Head of caudate nucleus (tissue), 42 donors: ENCODE results near the gene AGMO.

Experiments used
- DNase-seq, 42 donors: peaks; one replicate each; pipeline versions ENCODE4 v3.0.0 to v3.0.0-alpha.2; 2020 to 2021; ENCODE audit warnings: mixed read lengths in 7 of 42
- intact Hi-C: fragments of 100-400 bp; cut with DNase I; formaldehyde crosslinking; loops from one replicate; pipeline ENCODE4 v1.15.0; 2022

AGMO gene

DNA sequence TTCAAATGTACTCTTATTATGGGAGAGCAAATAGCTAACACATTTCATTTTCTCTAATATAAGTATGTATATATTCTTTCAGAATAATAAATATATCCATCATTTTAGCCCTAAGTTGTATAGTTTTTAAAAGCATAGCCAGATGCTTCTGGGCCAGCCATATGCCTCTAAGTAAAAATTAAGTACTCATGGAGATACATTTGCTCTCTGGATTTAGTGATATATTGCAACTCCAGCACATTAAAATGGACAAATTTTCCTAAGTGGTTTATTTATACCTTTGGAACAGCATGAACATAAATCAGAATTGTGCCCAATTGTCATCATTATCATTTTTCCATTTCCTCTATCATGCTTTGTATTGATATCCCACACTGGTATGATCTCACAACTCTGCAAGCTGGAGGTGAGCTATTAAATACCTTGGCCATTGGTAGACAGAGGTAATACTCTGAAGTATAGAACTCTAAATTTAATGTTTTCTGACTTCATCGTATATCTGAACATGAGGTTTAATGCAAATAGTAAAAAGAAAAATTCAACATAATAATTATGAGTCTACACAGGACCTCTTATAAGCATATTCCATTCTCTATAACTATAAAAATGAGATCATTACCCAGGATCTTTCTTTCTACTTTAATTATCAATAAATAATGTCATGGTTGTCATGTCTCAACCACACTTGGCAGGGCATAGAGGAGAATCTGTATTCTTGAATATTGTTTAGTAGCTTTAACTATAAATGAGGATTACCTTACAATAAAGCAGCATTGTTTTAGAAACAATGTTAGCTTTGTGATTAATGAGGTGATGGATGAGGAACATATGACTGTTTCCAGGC lies 90.8 kb downstream of the AGMO start:
- no peak for DNase-seq
- intact Hi-C loops = no loop called here

DNA sequence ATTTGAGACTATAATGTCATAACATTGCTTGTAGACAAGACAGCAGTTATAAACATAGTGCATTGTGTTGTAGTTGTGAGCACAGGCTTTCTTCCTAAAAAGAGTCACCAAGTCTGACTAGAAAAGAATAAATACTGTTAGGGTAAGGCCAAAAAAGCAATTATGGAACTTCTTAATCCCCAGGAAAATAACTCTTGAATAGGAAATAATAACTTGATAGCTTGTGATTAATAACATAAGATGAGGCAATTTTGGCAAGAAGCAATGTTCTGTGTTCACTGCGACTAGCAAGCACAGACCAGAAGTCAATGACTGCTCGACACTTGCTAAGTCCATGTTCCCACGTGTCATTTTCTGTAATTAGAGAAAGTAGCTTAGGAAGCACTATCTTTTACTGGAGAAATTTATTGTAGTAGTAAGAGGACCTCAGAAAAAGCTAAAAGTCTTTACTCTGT lies 97.1 kb downstream of the AGMO start:
- DNase-seq = no peak
- intact Hi-C loops = no loop called here

DNA sequence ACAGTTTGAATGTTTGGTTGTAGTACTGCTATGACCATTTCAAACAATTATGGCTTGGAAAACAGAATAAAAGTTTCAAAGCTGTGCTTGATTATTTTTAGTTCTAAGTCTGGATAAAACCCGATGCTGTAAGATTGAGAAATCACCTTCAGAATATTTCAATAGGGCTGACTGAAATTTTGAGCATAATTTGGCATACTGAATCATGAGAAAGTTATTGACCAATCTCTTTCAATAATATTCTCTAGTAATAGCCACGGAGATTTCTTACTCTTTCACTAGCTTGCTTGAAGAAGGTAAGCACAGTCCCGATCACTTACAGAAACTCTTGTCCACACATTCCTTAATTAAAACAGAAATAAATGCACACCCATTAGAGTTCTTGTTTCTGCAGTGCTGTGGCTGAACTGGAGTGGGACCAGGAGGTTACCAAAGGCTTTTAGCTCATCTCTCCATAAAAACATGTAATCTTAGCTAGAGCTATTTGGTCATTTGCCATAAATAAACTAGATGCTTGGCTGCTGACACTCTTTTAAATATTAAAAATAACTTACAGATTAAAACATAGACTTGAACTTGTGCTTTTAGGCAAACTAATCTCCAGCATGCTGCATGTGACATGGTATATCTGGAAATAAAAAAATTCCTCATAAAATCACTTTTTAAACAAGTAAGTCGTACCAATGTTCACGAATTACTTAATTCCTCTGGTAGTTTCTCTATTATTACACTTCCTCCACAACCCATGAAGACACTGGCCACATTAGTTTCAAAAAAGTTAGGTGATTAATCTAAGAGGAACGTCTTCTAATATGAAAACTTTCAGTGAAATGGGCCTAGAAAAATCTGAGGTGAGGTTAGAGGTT lies 97.8 kb downstream of the AGMO start:
- DNase-seq = no peak
- intact Hi-C loops = no loop called here

DNA sequence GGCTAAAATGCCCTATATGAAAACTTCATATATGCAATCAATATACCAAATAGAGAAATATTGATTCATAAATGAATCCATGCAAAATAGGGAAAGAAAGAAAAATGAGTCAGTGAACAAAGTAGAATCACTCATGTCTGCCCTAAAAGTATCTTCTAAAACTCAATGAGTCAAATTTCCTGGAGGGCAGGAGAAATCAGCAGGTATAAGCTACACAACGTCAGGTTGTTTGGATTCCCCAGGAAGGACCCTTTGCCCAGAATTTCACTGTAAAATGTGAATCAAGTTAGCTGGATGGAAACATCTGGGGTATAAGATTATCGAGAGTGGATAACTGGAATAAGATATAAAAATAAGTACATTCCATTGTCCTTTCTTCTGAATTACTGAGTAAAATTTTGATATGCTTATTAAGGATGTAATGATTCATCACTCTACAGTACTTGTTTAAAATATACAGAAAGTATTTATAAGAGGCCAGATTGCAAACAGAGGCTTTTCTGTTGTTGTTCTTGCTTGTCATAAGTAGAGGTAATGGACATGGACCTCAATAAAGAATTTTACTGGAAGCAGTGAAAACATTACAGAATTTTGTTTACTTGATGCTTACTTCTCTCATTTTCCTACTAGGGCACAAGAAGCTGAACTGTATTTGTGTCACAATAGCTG lies 99.0 kb downstream of the AGMO start:
- no peak for DNase-seq
- intact Hi-C loops = no loop called here

DNA sequence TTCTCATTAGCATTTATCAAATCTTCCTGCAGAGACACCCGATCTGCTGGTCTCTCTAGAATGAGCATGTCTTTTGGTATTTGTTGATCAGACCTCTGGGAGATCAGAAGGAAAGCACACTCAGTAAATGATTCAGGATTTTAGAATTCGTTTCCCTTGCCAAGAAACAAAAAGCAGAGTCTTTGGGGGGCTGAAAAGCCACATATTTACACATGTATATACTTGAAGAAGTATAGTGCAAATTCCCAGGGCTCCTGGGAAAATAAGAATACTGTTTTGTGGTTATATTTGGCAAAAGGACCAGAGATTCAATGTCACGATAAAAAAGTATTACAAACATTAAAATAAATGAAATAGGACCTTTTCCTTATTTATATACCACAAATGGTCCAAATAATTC lies 100.2 kb downstream of the AGMO start:
- intact Hi-C loops = no loop called here
- DNase-seq = no peak

DNA sequence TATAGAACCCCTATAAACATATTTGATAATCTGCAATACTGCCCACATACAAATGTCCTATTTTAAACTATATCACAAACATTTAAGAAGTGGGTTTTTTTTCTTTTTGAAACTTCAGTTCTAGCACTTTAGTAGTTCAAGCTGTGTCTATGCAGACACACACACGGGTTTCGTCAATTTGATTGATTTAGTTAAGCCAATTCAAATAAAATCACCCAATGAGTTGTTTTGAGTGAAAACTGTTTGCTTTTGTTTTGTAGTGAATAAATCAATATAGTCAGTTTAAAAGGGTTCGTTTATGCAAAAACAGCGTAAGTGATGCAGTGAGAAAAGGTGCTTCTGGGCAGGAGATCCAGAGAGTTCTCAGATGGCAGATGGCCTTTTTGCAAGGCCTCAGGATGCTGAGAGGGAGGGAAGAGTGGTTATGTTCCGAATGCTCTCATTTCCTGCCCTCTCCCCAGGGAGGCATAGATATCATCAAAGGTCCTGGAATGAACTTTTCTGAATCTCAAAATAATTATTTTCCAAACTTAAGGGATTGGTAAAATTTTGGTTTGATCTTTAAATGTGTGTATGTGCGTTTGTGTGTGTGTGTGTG lies 102.7 kb downstream of the AGMO start:
- intact Hi-C loops = no loop called here
- DNase-seq = no peak

DNA sequence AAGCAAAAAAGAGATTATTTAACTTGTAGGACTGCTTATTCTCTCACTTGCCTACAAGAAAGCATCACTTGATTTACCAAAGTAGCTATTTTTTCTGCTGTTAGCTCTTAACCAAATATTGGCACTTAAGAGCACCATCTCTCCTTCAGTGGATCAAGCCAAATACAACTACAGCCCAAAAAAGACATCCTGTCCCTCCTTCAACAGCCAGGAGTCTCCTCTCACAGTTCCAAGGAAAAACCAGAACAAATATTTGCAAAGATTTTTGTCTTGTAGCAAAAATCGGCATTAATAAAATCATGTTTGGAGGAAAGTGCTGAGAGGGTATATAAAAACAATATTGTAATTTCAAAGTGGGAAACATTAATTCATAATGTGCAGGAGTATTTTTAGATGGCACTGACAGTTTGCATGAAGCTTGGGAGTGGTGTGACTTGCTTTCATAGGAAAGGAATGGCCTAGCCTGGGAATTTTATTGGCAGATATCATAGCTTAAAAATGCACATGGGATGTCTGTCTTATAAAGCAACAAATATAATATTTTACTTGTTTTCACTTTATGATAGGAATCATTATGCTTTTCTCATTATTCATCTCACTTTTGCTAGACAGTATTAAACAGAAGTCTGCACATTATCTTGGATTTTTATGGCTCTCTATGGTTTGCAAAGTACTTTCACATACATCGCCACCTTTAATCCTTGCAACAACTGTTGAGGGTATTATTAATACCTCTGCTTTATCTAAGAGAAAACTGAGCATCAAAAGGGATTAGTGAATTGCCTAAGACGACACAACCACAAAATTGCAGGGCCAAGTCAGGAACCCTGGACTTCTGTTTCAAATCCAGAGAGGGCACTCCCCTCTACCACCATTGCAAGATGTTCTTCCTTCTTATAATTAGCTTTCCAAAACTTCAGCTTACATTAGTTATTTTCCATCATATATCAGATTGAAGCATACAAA lies 103.5 kb downstream of the AGMO start:
- no peak for DNase-seq

DNA sequence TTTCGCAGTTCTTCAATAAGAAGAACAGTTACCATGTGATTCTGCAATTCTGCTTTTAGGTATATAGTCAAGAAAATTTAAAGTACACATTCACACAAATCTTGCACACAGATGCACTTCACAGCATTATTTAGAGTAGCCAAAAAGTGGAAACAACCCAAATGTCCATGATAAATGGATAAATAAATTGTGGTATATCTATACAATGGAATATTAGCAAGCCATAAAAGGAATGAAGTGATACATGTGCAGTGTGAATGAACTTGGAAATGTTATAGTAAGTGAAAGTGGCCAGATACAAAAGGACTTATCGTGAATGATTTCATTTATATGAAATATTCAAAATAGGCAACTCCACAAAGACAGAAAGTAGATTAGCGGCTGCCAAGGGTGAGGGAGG lies 109.1 kb downstream of the AGMO start:
- intact Hi-C loops = no loop called here
- DNase-seq = no peak

More for the DNA sequence above, 103.5 kb downstream of the AGMO start:
- intact Hi-C loops = no loop called here

DNA sequence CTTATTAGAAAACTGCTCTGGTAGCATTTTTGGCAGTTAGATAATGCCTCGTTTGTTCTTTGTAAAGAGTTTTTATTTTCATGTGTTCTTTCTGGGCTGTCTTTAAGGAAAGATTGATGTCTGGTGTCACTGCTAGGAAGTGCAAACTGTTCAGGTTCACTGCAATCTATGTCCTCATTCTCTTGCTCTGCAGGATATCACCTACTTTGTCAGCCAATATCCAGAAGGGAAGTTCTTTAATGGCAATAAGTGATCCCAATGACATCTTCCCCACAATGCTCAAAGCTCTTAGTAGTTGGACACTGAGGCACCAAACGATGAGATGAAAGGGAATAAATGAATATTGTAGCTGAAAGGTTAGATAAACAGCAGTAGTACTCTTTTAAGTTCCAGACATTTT lies 115.1 kb downstream of the AGMO start:
- intact Hi-C loops = no loop called here
- DNase-seq = no peak

DNA sequence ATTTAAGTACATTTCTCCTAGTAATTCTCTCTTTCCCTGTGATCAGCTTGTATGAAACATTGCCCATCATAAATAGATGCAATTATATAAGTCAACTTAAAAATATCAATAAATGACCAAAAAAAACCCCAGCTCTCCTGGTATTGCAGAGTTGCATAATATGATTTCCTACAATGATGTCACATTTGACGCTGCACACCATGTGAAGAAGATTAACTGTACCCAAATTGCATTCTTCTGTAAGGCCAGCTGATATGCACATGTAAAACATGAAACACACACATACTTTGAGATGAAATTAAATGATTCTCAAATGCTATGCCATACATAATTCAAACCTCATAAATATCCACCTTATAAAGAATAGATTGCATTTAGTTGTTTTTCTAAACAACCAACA lies 115.5 kb downstream of the AGMO start:
- intact Hi-C loops = no loop called here

DNA sequence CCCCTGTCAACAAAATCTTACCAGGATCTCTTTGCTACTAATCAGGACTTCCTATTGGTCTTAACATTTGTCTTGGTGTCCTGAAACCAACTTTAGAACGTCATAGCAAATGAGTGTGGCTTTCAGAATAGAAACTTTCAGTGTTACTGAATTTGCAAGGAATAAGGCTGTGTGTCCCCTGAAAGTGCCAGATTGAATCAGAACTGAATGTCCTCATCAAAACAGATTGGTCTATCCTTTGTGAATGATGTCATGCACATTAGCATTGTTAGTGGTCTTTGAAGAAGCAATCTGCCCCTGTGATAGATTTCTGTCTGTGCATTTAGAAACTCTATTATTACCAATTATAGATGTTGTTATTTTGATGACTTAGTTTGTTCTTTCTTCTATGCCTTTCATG lies 119.9 kb downstream of the AGMO start:
- DNase-seq = no peak
- intact Hi-C loops = no loop called here

More for the DNA sequence above, 115.5 kb downstream of the AGMO start:
- no peak for DNase-seq

DNA sequence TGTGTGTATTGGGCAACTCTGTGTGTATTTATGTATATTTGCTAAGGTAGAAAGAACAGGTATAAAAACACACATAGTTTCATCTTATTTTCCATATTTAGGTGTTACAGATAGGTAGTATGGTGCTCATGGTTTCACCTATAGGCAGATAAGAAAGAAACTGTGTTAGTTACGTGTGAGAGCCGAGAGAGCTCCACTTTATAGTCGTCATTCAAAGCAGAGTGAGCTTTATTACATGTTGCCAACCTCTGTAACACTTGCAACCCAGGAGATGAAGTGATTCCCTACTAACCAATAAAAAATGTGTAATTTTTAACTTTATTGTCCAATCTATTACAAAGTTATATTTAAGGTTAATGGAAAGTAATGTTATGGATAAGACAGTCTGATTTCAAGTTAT lies 121.3 kb downstream of the AGMO start:
- no peak for DNase-seq
- intact Hi-C loops = no loop called here

DNA sequence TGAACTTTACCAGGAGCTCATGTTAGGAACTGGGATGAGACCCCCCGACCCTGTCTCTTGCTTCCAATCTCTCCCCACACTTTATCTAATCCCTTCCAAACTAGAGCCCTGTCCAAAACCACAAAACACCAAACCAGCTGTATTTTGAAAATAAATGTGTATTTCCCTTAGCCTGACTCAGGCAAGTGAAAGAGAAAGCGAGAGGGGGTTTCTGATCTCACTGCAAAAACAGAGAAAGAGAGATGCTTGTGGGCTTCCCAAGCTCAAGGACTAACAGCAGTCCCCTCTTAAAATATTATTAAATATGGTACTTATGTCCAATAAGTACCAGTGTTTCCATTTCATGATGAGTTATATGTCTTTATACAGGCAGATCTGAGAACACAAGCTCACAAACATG lies 122.0 kb downstream of the AGMO start:
- DNase-seq = no peak
- intact Hi-C loops = no loop called here

DNA sequence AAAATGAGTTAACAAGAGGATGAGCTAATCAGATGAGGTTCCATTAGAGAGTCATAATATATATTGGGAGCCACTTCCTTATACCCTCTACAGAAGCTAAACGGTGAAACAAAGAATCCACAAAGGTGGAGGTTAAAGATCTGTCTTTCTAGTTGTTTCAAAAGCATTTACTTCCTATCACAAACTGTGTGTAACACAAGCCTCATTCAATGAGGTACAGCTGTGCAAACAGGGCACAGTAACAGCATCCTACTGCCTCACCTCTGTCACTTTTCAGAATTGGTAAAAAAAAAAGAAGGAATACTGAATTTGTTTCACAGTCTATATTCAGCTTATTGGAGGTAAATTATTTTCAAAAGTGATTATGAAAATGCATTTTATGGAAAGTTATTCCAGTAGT lies 128.7 kb downstream of the AGMO start:
- intact Hi-C loops = no loop called here
- DNase-seq = no peak

DNA sequence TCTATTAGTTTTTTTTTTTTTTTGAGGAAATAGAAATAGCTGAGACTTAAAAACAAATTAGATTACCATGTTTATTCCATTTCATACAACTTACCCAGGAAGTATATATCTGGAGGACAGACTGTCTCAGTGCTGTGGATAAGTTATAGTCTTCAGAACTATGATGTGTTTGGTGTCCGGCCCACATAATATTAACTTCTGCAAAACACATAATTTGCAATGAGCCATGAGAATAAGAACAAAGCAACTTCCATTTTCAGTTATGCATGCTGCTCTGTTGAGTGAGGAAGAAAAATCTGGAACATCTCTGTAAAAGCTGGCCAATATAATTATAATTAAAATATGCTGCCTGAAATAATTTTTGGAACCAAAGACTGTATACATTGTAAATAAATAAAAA lies 130.9 kb downstream of the AGMO start:
- DNase-seq = no peak
- intact Hi-C loops = no loop called here

DNA sequence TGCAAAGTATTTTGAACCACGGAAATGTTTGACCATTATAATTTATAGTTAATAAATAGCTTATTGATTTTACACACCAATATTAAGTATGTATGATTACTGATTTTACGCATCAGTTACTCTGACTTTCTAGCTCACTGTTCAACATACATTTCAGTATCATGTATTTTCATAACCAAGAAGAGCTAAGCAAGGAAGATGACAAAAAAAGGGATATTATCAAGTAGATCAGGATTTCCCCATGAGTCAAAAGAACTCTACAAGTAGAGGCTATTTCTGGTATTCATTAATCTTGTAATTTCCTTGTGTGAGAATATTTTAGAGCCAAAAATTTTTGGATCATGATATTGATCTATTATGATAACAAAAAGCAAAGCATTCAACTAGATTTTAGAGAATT lies 131.6 kb downstream of the AGMO start:
- DNase-seq = no peak
- intact Hi-C loops = no loop called here

DNA sequence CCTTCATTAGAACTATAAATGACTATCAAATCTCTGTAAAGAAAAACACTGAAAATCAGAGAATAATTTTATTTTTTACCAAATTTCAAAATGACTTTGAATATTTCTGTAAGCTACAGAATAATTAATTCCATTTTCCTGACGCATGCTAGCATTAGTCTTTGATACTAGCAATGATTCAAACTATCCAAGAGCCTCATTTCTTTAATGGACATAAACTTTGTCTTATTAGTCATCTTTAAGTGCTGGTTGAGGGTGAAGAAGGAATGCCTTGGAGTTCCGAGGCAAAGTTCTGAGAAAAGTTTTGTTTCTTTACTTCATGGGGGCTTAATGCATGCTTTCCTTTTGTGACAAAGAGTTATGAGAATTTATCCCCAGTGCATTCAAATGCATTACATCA lies 137.3 kb downstream of the AGMO start:
- no peak for DNase-seq

DNA sequence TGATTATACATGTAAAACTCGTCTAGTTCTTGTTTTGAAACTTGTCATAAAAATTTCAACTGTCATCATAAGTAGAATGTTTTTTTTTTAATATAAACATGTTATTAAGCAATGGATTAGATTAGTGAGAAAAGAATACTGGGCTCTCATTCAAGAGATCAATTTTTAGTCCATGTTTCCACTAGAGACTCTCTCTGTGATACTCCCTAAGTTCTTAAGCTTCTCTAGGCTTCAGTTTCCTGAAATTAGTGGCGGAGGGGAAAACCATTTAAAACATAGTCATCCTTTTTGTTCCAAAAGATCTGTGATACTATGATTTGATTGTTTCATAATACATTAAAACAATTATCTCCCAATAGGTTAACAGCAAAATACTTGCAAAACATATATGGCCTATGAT lies 142.2 kb downstream of the AGMO start:
- no peak for DNase-seq
- intact Hi-C loops = no loop called here

More for the DNA sequence above, 137.3 kb downstream of the AGMO start:
- intact Hi-C loops = no loop called here
